HCT116 (cell line): ENCODE results near the gene KRTAP10-11.

Source experiments
- CBX3 ChIP-seq: IDR thresholded peaks from 2 replicates; pipeline ENCODE4 v1.6.1; 2012; ENCODE audit warnings: low read depth
- CTCF ChIP-seq, 3 experiments: fragments of 200-600 bp in 1 of 3; sonication (generic) in 1 of 3; IDR thresholded peaks in 2 of 3; conservative IDR thresholded peaks in 1 of 3; 2 replicates each; pipeline ENCODE4 v1.5.1; 2012 to 2017; ENCODE audit warnings: low read depth in 2 of 3, low read length in 2 of 3, antibody characterized with exemption in 1 of 3, borderline replicate concordance in 1 of 3, control low read depth in 1 of 3, mild to moderate bottlenecking in 1 of 3, mixed read lengths in 1 of 3, mixed run types in 1 of 3, moderate library complexity in 1 of 3; ENCODE audit not compliant: insufficient read depth in 1 of 3
- EZH2 ChIP-seq: fragments of 200-600 bp; sonication (generic); IDR thresholded peaks from 2 replicates; pipeline ENCODE4 v1.6.1; 2017; ENCODE audit warnings: antibody characterized with exemption, mixed run types
- FOSL1 ChIP-seq: IDR thresholded peaks from 2 replicates; pipeline ENCODE4 v1.6.1; 2012; ENCODE audit warnings: low read depth
- JUND ChIP-seq: IDR thresholded peaks from 2 replicates; pipeline ENCODE4 v1.6.1; 2012
- POLR2A ChIP-seq: IDR thresholded peaks from 2 replicates; pipeline ENCODE4 v1.7.0; 2011; ENCODE audit warnings: borderline replicate concordance; ENCODE audit not compliant: insufficient read depth, insufficient read length; ENCODE audit errors: extremely low read depth
- RAD21 ChIP-seq: IDR thresholded peaks from 2 replicates; pipeline ENCODE4 v1.6.1; 2012; ENCODE audit warnings: low read depth, mild to moderate bottlenecking
- REST ChIP-seq: IDR thresholded peaks from 2 replicates; pipeline ENCODE4 v1.6.1; 2012; ENCODE audit warnings: low read depth
- ZNF274 ChIP-seq: fragments of 200-500 bp; sonication (Bioruptor generic); IDR thresholded peaks from 2 replicates; pipeline ENCODE4 v1.6.1; 2014; ENCODE audit warnings: mild to moderate bottlenecking, low read depth, low read length, inconsistent platforms
- TF ChIP-seq, protein P1 (sequence below): IDR thresholded peaks from 2 replicates; pipeline ENCODE4 v1.6.1; 2011; ENCODE audit warnings: mild to moderate bottlenecking, low read length, moderate library complexity; ENCODE audit not compliant: insufficient replicate concordance; ENCODE audit errors: extremely low read depth
- TF ChIP-seq, protein P2 (sequence below): IDR thresholded peaks from 2 replicates; pipeline ENCODE4 v1.6.1; 2012
- TF ChIP-seq, protein P3 (sequence below): IDR thresholded peaks from 2 replicates; pipeline ENCODE4 v1.6.1; 2012

DNA sequence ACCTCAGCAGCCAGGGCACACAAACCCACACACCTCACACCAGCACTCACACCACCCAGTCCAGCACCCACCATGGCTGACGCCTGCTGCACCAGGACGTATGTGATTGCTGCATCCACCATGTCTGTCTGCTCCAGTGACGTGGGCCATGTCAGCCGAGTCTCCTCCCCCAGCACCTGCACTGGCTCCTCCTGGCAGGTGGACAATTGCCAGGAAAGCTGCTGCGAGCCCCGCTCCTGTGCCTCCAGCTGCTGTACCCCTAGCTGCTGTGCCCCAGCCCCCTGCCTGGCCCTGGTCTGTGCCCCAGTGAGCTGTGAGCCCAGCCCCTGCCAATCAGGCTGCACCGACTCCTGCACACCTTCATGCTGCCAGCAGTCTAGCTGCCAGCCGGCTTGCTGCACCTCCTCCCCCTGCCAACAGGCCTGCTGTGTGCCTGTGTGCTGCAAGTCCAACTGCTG is 34.2 kb upstream of the KRTAP10-11 start, which contains the start of gene KRTAP10-8:
- TF ChIP-seq EZH2 (no peak), CBX3 (no peak), FOSL1 (no peak), POLR2A (no peak), REST (no peak), CTCF (IDR thresholded peaks at IDR 0.05 in 2 of 3, conservative IDR thresholded peaks at IDR 0.05 in 1 of 3; ENCODE audit: borderline replicate concordance in 1 of 3, insufficient read depth in 1 of 3, low read depth in 2 of 3, low read length in 2 of 3) (no peak), JUND (no peak), RAD21 (no peak), ZNF274 (no peak)
- TF ChIP-seq, protein P1, sequence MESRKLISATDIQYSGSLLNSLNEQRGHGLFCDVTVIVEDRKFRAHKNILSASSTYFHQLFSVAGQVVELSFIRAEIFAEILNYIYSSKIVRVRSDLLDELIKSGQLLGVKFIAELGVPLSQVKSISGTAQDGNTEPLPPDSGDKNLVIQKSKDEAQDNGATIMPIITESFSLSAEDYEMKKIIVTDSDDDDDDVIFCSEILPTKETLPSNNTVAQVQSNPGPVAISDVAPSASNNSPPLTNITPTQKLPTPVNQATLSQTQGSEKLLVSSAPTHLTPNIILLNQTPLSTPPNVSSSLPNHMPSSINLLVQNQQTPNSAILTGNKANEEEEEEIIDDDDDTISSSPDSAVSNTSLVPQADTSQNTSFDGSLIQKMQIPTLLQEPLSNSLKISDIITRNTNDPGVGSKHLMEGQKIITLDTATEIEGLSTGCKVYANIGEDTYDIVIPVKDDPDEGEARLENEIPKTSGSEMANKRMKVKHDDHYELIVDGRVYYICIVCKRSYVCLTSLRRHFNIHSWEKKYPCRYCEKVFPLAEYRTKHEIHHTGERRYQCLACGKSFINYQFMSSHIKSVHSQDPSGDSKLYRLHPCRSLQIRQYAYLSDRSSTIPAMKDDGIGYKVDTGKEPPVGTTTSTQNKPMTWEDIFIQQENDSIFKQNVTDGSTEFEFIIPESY, result no peak
- TF ChIP-seq, protein P2, sequence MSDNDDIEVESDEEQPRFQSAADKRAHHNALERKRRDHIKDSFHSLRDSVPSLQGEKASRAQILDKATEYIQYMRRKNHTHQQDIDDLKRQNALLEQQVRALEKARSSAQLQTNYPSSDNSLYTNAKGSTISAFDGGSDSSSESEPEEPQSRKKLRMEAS, result no peak
- TF ChIP-seq, protein P3, sequence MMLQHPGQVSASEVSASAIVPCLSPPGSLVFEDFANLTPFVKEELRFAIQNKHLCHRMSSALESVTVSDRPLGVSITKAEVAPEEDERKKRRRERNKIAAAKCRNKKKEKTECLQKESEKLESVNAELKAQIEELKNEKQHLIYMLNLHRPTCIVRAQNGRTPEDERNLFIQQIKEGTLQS, result no peak
